ENCODE measurements around the gene NQO2.

DNA sequence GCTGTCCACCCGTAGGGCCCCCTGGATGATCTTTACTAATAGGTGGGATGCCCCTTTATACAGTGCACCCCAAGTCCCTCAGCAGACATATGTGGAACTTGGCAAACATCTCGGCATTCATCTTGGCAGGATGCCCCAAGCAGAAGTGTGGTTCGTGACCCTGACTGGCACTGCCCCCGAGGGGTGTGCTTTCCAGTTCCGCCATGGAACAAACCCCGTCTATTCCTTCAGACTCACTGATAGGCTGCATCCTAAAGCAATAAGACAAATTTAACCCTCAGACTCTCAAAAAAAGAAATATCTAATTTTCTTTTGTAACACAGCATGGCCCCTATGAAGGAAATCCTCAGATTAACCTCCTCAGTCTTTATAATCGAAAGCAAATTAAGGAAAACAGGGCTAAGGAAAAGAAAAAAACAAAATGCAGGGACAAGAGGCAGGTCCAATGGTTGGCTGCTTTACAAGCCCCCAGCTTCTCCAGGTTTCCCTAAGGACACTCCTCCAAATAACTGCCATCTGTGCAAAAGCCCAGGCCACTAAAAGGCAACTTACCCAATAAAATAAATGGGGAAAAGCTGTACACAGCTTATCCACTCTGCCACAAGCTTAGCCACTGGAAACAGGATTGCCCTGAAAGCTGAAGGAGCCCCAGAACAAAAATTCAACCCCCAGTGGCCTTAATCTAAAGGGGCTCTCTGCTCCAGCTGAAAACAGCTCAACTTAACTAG, 38.1 kb downstream of the NQO2 start:
- TF ChIP-seq POLR2A (IDR thresholded peaks at IDR 0.05; ENCODE audit: extremely low read depth, insufficient read length), result no peak
- TF ChIP-seq, protein P1, sequence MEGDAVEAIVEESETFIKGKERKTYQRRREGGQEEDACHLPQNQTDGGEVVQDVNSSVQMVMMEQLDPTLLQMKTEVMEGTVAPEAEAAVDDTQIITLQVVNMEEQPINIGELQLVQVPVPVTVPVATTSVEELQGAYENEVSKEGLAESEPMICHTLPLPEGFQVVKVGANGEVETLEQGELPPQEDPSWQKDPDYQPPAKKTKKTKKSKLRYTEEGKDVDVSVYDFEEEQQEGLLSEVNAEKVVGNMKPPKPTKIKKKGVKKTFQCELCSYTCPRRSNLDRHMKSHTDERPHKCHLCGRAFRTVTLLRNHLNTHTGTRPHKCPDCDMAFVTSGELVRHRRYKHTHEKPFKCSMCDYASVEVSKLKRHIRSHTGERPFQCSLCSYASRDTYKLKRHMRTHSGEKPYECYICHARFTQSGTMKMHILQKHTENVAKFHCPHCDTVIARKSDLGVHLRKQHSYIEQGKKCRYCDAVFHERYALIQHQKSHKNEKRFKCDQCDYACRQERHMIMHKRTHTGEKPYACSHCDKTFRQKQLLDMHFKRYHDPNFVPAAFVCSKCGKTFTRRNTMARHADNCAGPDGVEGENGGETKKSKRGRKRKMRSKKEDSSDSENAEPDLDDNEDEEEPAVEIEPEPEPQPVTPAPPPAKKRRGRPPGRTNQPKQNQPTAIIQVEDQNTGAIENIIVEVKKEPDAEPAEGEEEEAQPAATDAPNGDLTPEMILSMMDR (IDR thresholded peaks at IDR 0.05; ENCODE audit: low read depth, low read length), result no peak
